SU-DHL-6 (cell line): ENCODE results near the gene NUDT16.
"Not testable (repeated sequence)": the region's sequence is repeated elsewhere in the genome, so short reads cannot be mapped to it uniquely, and the experiment has no call there.

Experiments used
- H2AFZ ChIP-seq: fragments of 200-600 bp; sonication (generic); 2 replicates; pipeline ENCODE4 v1.6.1; 2014; ENCODE audit warnings: low read depth, mild to moderate bottlenecking, moderate library complexity, mixed read lengths, antibody characterized with exemption, low read length; ENCODE audit not compliant: severe bottlenecking
- H3F3A ChIP-seq: fragments of 200-600 bp; shearing (Covaris generic); 2 replicates; pipeline ENCODE4 v1.6.0; 2016; ENCODE audit warnings: antibody characterized with exemption, mild to moderate bottlenecking; ENCODE audit not compliant: insufficient read depth
- H3K27ac ChIP-seq: fragments of 200-600 bp; sonication (generic); 2 replicates; pipeline ENCODE4 v1.5.1; 2016; ENCODE audit warnings: low read depth, mild to moderate bottlenecking, low read length, moderate library complexity, mixed read lengths
- H3K27me3 ChIP-seq: fragments of 200-600 bp; sonication (generic), shearing (Covaris generic); 2 replicates; pipeline ENCODE4 v1.6.0; 2014; ENCODE audit warnings: mild to moderate bottlenecking, low read length
- H3K36me3 ChIP-seq: fragments of 200-600 bp; sonication (generic); 2 replicates; pipeline ENCODE4 v1.6.1; 2014; ENCODE audit warnings: mild to moderate bottlenecking, low read length, mixed read lengths
- H3K4me2 ChIP-seq: fragments of 300-600, 200-600 bp; shearing (Covaris generic), sonication (generic); 2 replicates; pipeline ENCODE4 v1.6.0; 2014; ENCODE audit warnings: low read length, low read depth, mild to moderate bottlenecking; ENCODE audit not compliant: poor library complexity, severe bottlenecking
- H3K4me3 ChIP-seq: fragments of 200-600 bp; sonication (generic); 2 replicates; pipeline ENCODE4 v1.5.1; 2014; ENCODE audit warnings: antibody characterized with exemption, low read length, mild to moderate bottlenecking, mixed read lengths; ENCODE audit not compliant: insufficient read depth, poor library complexity, severe bottlenecking
- H3K79me2 ChIP-seq: fragments of 200-600 bp; sonication (generic); 2 replicates; pipeline ENCODE4 v1.6.1; 2014; ENCODE audit warnings: mild to moderate bottlenecking, low read length, moderate library complexity; ENCODE audit not compliant: insufficient read depth
- H3K9ac ChIP-seq: fragments of 200-600 bp; sonication (generic); 2 replicates; pipeline ENCODE4 v1.7.0; 2014; ENCODE audit warnings: mild to moderate bottlenecking, low read length
- H3K9me2 ChIP-seq: fragments of 200-600 bp; sonication (generic); replicated peaks from 2 replicates; pipeline ENCODE4 v1.6.1; 2014; ENCODE audit warnings: low read length; ENCODE audit not compliant: insufficient read depth
- H3K9me3 ChIP-seq: fragments of 200-600 bp; sonication (generic); 2 replicates; pipeline ENCODE4 v1.6.1; 2014; ENCODE audit warnings: low read length, mixed read lengths; ENCODE audit not compliant: insufficient read depth
- H4K20me1 ChIP-seq: fragments of 200-600 bp; sonication (generic); 2 replicates; pipeline ENCODE4 v1.6.1; 2014; ENCODE audit warnings: low read depth, mild to moderate bottlenecking, antibody characterized with exemption, low read length, moderate library complexity, mixed read lengths
- CTCF ChIP-seq: fragments of 200-600 bp; sonication (generic); IDR thresholded peaks from one replicate; pipeline ENCODE4 v1.5.1; 2017; ENCODE audit warnings: antibody characterized with exemption, mild to moderate bottlenecking, low read length, moderate library complexity; ENCODE audit not compliant: insufficient read depth, poor library complexity, severe bottlenecking
- EZH2phosphoT487 ChIP-seq: fragments of 200-600 bp; sonication (generic), shearing (Covaris generic); conservative IDR thresholded peaks from 2 replicates; pipeline ENCODE4 v1.6.1; 2018; ENCODE audit warnings: mild to moderate bottlenecking, antibody characterized with exemption, low read length, moderate library complexity, mixed read lengths

The NUDT16 gene

DNA sequence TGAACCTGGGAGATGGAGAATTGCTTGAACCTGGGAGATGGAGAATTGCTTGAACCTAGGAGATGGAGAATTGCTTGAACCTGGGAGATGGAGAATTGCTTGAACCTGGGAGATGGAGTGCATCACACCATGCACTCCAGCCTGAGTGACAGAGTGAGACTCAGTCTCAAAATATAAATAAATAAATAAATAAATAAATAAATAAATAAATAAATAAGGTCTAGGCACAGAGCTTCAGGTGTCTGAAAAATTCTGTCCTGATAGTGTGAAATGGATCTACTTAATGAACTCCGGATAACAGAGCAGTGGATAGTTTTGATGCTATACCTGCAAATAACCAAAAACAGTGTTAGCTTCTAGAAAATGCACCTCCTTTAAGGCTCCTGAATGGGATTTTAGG lies 24.3 kb upstream of the NUDT16 start:
- no peak overlapping the region for H3K27ac ChIP-seq
- H3F3A ChIP-seq, result no peaks in the 10 kb centered on the region
- H2AFZ ChIP-seq, result no peak overlapping the region
- H3K36me3 ChIP-seq, result no peaks in the 10 kb centered on the region
- no peak for TF ChIP-seq CTCF
- TF ChIP-seq EZH2phosphoT487, result no peak
- no peaks in the 10 kb centered on the region; the same call in 1 of the 2 replicates for H3K27me3 ChIP-seq
- no peaks in the 10 kb centered on the region for H3K9me2 ChIP-seq
- no peaks in the 10 kb centered on the region for H3K79me2 ChIP-seq
- H3K9ac ChIP-seq, result no peak overlapping the region
- H3K9me3 ChIP-seq, result no peaks in the 10 kb centered on the region
- H3K4me2 ChIP-seq, result no peak overlapping the region
- H3K4me3 ChIP-seq, result no peak overlapping the region
- H4K20me1 ChIP-seq, result no peaks in the 10 kb centered on the region

DNA sequence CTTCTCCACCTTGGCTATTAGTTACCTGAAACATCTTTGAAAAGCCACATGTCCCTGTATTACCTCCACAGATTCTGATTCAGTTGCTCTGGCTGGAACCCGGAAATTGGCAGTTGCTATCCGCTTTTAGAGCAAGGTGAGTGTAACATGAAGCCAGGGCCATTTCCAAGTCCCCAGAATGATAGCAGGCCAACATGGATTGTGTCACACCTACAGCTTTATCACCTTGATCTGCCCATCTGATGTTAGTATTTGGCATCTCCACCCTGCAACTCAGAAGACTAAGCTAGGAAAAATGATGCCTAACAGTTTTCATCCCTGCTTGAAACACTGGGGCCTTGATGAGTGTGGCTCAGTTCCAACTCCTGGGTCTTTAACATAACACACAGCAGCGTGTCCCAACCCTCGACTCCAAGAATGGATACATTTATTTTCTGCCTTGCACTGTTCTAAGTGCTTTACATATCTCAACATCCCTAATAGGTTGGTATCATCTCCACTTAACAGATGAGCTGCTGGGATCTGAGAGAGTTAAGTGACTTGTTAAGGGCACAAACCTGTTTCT lies 21.3 kb upstream of the NUDT16 start:
- Histone ChIP-seq H3K27ac (no peak overlapping the region), H3K79me2 (no peaks in the 10 kb centered on the region), H3F3A (no peaks in the 10 kb centered on the region), H3K36me3 (no peaks in the 10 kb centered on the region), H4K20me1 (no peaks in the 10 kb centered on the region), H3K4me3 (no peak overlapping the region), H3K9me3 (no peaks in the 10 kb centered on the region), H2AFZ (no peak overlapping the region), H3K9ac (no peak overlapping the region), H3K9me2 (no peaks in the 10 kb centered on the region), H3K27me3 (no peaks in the 10 kb centered on the region; the same call in 1 of the 2 replicates), H3K4me2 (no peak overlapping the region)
- no peak for TF ChIP-seq CTCF
- no peak for TF ChIP-seq EZH2phosphoT487

DNA sequence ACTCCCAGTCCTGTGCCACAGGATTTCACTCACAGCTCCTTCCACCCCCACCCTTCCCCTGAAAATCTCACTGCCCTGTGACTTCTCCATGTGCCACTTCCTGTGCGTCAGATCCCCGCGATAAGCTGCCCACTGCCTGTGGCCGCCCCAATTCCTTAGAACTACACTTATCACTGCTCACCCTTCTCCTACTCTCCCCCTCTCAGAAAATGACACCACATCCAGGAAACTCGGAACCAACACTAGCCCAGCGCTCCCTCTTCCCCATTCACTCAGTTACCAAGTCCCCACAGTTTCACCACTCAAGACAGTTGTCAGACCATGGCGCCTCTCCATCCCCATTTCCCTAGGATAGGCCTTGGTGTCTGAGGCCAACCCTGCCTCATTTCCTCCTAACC lies 20.5 kb upstream of the NUDT16 start:
- not testable (repeated sequence) for H3K27ac ChIP-seq, H4K20me1 ChIP-seq, H3K9me3 ChIP-seq, H3K4me3 ChIP-seq, H3K9ac ChIP-seq, H3F3A ChIP-seq, H3K4me2 ChIP-seq, H3K27me3 ChIP-seq, H3K9me2 ChIP-seq, H3K79me2 ChIP-seq, H2AFZ ChIP-seq, H3K36me3 ChIP-seq

- no peaks in the 10 kb centered on the region for H3K79me2 ChIP-seq
- no peaks in the 10 kb centered on the region for H4K20me1 ChIP-seq
- no peak overlapping the region for H3K4me3 ChIP-seq
- H3K9me3 ChIP-seq, result no peaks in the 10 kb centered on the region
- H3K4me2 ChIP-seq, result no peak overlapping the region
- no peak overlapping the region for H2AFZ ChIP-seq
- no peaks in the 10 kb centered on the region for H3K9me2 ChIP-seq
- H3F3A ChIP-seq, result no peaks in the 10 kb centered on the region
- H3K27me3 ChIP-seq, result no peaks in the 10 kb centered on the region; the same call in 1 of the 2 replicates
- no peak for TF ChIP-seq EZH2phosphoT487
- no peak for TF ChIP-seq CTCF
- no peak overlapping the region for H3K9ac ChIP-seq
- H3K36me3 ChIP-seq, result no peaks in the 10 kb centered on the region
- H3K27ac ChIP-seq, result no peak overlapping the region
These were observed 19.8 kb upstream of the NUDT16 start for GRCh38 chr3:131361464-131362421.
